ENCODE measurements around the gene MACC1.

- TF ChIP-seq POLR2AphosphoS5 (IDR thresholded peaks at IDR 0.05; ENCODE audit: low read depth, low read length) (no peak), RCOR1 (IDR thresholded peaks at IDR 0.05; ENCODE audit: low read length) (no peak), CTCF (IDR thresholded peaks at IDR 0.05) (no peak), RAD21 (IDR thresholded peaks at IDR 0.05; ENCODE audit: low read length) (no peak), EP300 (IDR thresholded peaks at IDR 0.05; ENCODE audit: borderline replicate concordance in 1 of 2, low read depth in 1 of 2, low read length in 1 of 2) (no peak), RXRA (IDR thresholded peaks at IDR 0.05; ENCODE audit: borderline replicate concordance, low read depth) (no peak)
- TF ChIP-seq, protein P1, sequence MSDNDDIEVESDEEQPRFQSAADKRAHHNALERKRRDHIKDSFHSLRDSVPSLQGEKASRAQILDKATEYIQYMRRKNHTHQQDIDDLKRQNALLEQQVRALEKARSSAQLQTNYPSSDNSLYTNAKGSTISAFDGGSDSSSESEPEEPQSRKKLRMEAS (IDR thresholded peaks at IDR 0.05; ENCODE audit: low read depth): no peak
- TF ChIP-seq, protein P2, sequence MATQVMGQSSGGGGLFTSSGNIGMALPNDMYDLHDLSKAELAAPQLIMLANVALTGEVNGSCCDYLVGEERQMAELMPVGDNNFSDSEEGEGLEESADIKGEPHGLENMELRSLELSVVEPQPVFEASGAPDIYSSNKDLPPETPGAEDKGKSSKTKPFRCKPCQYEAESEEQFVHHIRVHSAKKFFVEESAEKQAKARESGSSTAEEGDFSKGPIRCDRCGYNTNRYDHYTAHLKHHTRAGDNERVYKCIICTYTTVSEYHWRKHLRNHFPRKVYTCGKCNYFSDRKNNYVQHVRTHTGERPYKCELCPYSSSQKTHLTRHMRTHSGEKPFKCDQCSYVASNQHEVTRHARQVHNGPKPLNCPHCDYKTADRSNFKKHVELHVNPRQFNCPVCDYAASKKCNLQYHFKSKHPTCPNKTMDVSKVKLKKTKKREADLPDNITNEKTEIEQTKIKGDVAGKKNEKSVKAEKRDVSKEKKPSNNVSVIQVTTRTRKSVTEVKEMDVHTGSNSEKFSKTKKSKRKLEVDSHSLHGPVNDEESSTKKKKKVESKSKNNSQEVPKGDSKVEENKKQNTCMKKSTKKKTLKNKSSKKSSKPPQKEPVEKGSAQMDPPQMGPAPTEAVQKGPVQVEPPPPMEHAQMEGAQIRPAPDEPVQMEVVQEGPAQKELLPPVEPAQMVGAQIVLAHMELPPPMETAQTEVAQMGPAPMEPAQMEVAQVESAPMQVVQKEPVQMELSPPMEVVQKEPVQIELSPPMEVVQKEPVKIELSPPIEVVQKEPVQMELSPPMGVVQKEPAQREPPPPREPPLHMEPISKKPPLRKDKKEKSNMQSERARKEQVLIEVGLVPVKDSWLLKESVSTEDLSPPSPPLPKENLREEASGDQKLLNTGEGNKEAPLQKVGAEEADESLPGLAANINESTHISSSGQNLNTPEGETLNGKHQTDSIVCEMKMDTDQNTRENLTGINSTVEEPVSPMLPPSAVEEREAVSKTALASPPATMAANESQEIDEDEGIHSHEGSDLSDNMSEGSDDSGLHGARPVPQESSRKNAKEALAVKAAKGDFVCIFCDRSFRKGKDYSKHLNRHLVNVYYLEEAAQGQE (IDR thresholded peaks at IDR 0.05; ENCODE audit: low read depth, low read length): no peak
These were observed 18.9 kb downstream of the MACC1 start for GRCh38 chr7:20198260-20198659.
